PC-9 (cell line): ENCODE data around the gene EMC6. TPM values are rescaled to one million over a fixed set of nuclear protein-coding genes. Genes with fewer than 3 reads are reported as not detected.

ENCODE experiments used
- BruUV-seq: library from RNA; stranded (reverse); fragments of 400-500 nt; replicated peaks from 2 replicates; lab custom pipeline; 2021; lab: Mats Ljungman, UMichigan
- CTCF ChIA-PET: fragments of 300-600 bp; sonication (Branson Sonifier 250); formaldehyde crosslinking; loops from one replicate; lab custom pipeline; 2022; ENCODE audit warnings: antibody characterized with exemption; lab: Charles Lee
- POLR2A ChIA-PET: fragments of 300-600 bp; sonication (Branson Sonifier 250); formaldehyde crosslinking; loops from one replicate; lab custom pipeline; 2022; ENCODE audit warnings: antibody characterized with exemption; ENCODE audit not compliant: unreplicated experiment; lab: Charles Lee
- DNase-seq, 2 experiments: peaks; one replicate each; pipeline versions ENCODE4 v3.0.0 to v3.0.0-alpha.2; 2015 to 2022; ENCODE audit warnings: mixed read lengths in 1 of 2
- H2AFZ ChIP-seq: fragments of 200-600 bp; sonication (generic); 2 replicates; pipeline ENCODE4 v1.8.1; 2017; ENCODE audit warnings: antibody characterized with exemption
- H3F3A ChIP-seq: fragments of 200-600 bp; sonication (generic); 2 replicates; pipeline ENCODE4 v1.8.1; 2017; ENCODE audit warnings: antibody characterized with exemption, mild to moderate bottlenecking, low read depth; ENCODE audit not compliant: insufficient read depth
- H3K27ac ChIP-seq: fragments of 200-600 bp; sonication (generic); 2 replicates; pipeline ENCODE4 v1.6.1; 2016; ENCODE audit warnings: mixed run types
- H3K27me3 ChIP-seq: fragments of 200-600 bp; sonication (generic); 2 replicates; pipeline ENCODE4 v1.6.1; 2016; ENCODE audit warnings: low read depth, mixed run types; ENCODE audit not compliant: insufficient read depth
- H3K36me3 ChIP-seq: fragments of 200-600 bp; sonication (generic); 2 replicates; pipeline ENCODE4 v1.6.1; 2016; ENCODE audit warnings: low read depth, mixed run types
- H3K4me1 ChIP-seq: fragments of 200-600 bp; sonication (generic); replicated peaks from 2 replicates; pipeline ENCODE4 v1.6.1; 2016; ENCODE audit warnings: mixed run types; ENCODE audit not compliant: insufficient read depth
- H3K4me2 ChIP-seq: fragments of 200-600 bp; sonication (generic); 2 replicates; pipeline ENCODE4 v1.6.1; 2017; ENCODE audit warnings: mixed run types
- H3K4me3 ChIP-seq: fragments of 200-600 bp; sonication (generic); 2 replicates; pipeline ENCODE4 v1.6.1; 2016; ENCODE audit warnings: mixed run types
- H3K79me2 ChIP-seq: fragments of 200-600 bp; sonication (generic); 2 replicates; pipeline ENCODE4 v1.6.1; 2017; ENCODE audit warnings: low read depth, mixed run types
- H3K9me2 ChIP-seq: fragments of 200-600 bp; sonication (generic); 2 replicates; pipeline ENCODE4 v1.8.1; 2017; ENCODE audit warnings: mild to moderate bottlenecking; ENCODE audit not compliant: insufficient read depth
- H3K9me3 ChIP-seq: fragments of 200-600 bp; sonication (generic); 2 replicates; pipeline ENCODE4 v1.8.1; 2016; ENCODE audit warnings: low read depth; ENCODE audit not compliant: insufficient read depth
- H4K20me1 ChIP-seq: fragments of 200-600 bp; sonication (generic); 2 replicates; pipeline ENCODE4 v1.8.1; 2017; ENCODE audit not compliant: insufficient read depth
- EZH2 ChIP-seq: fragments of 200-600 bp; sonication (generic); IDR thresholded peaks from 2 replicates; pipeline ENCODE4 v1.8.0; 2017; ENCODE audit warnings: antibody characterized with exemption, low read depth
- intact Hi-C: fragments of 100-400 bp; cut with micrococcal nuclease; formaldehyde crosslinking; loops from one replicate; pipeline ENCODE4 v1.10.0; 2022; ENCODE audit not compliant: unreplicated experiment
- total RNA-seq: library from RNA; stranded (reverse); gene quantifications from 2 replicates; pipeline ENCODE4 v1.2.3, GENCODE V29; 2021
- TF ChIP-seq, protein P1 (sequence below): fragments of 200-600 bp; sonication (generic); conservative IDR thresholded peaks from 2 replicates; pipeline ENCODE4 v1.6.1; 2017; ENCODE audit warnings: mixed run types, antibody characterized with exemption, mild to moderate bottlenecking, moderate library complexity

Gene EMC6
- total RNA-seq, 1 experiment from 2014 or later = 89.9 TPM

DNA sequence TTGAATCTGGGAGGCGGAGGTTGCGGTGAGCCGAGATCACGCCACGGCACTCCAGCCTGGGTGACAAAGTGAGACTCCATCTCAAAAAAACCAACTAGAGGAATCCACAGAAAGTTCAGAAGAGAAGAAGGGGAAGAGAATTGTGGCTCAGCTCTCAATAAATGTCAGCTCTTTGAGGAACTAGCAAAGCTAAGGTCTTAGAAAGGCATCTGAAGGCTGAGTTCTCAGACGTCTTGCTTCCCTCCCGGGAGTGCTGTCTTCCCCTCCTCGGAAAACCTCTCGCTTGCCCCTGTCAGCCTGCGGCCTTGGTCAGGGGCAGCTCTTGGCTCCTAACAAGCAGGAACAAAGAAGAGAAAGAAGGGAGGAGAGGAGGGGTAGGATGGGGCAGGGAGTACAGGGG, 37.8 kb upstream of the EMC6 start:
- no TSS peak for BruUV-seq
- H3K79me2 ChIP-seq = peaks cover 29% of the 10 kb centered on the region
- H3K4me1 ChIP-seq = peaks cover 9% of the 10 kb centered on the region; the same call in 1 of the 2 replicates
- CTCF ChIA-PET = no interaction called here
- peaks cover 13% of the 10 kb centered on the region for H3F3A ChIP-seq
- TF ChIP-seq, protein P1, sequence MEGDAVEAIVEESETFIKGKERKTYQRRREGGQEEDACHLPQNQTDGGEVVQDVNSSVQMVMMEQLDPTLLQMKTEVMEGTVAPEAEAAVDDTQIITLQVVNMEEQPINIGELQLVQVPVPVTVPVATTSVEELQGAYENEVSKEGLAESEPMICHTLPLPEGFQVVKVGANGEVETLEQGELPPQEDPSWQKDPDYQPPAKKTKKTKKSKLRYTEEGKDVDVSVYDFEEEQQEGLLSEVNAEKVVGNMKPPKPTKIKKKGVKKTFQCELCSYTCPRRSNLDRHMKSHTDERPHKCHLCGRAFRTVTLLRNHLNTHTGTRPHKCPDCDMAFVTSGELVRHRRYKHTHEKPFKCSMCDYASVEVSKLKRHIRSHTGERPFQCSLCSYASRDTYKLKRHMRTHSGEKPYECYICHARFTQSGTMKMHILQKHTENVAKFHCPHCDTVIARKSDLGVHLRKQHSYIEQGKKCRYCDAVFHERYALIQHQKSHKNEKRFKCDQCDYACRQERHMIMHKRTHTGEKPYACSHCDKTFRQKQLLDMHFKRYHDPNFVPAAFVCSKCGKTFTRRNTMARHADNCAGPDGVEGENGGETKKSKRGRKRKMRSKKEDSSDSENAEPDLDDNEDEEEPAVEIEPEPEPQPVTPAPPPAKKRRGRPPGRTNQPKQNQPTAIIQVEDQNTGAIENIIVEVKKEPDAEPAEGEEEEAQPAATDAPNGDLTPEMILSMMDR = no peak
- TF ChIP-seq EZH2 = no peak
- H4K20me1 ChIP-seq = peaks cover 9% of the 10 kb centered on the region
- intact Hi-C loops = no loop called here
- H2AFZ ChIP-seq = no peak overlapping the region
- no peak overlapping the region for H3K4me3 ChIP-seq
- POLR2A ChIA-PET = no interaction called here
- H3K9me3 ChIP-seq = no peaks in the 10 kb centered on the region
- no peak for DNase-seq
- H3K27ac ChIP-seq = no peak overlapping the region
- no peaks in the 10 kb centered on the region for H3K9me2 ChIP-seq
- H3K36me3 ChIP-seq = peaks cover 10% of the 10 kb centered on the region; the same call in 1 of the 2 replicates
- H3K4me2 ChIP-seq = no peak overlapping the region
- H3K27me3 ChIP-seq = no peaks in the 10 kb centered on the region

DNA sequence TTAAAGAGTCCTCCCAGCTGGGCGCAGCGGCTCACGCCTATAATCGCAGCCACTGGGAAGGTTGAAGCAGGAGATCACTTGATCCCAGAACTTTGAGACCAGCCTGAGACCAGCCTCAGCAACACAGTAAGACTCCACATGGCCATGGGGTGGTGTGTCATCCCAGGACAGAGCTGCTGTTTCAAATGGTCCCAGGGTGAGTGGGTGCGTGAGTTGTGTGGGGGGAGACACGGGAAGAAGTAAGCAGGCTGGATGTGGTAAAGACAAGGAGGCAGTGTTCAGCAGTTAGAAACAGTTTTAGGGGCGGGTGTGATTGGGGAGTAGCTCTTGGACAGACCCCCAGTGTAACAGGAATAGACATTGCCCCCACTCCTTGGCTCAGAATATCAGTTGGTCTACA, 36.3 kb upstream of the EMC6 start:
- CTCF ChIA-PET = interaction anchor here (0.6 kb wide), 1 partner anchor 1376 kb away, joined by 5 read pairs; no protein-coding TSS in a partner anchor
- intact Hi-C loops = no loop called here
- POLR2A ChIA-PET = interaction anchor here (0.5 kb wide), 1 partner anchor 35 kb away, joined by 3 read pairs; no protein-coding TSS in a partner anchor
- no peak for DNase-seq
- no TSS peak for BruUV-seq
- Histone ChIP-seq H3K4me2 (no peak overlapping the region), H3K27me3 (no peaks in the 10 kb centered on the region), H3F3A (peaks cover 15% of the 10 kb centered on the region), H3K4me1 (peaks cover 10% of the 10 kb centered on the region; the same call in 1 of the 2 replicates), H3K27ac (no peak overlapping the region), H3K9me2 (no peaks in the 10 kb centered on the region), H4K20me1 (peaks cover 6% of the 10 kb centered on the region), H3K36me3 (peaks cover 6% of the 10 kb centered on the region; the same call in 1 of the 2 replicates), H2AFZ (no peak overlapping the region), H3K79me2 (peaks cover 29% of the 10 kb centered on the region), H3K4me3 (no peak overlapping the region), H3K9me3 (no peaks in the 10 kb centered on the region)
- TF ChIP-seq, protein P1 = no peak
- TF ChIP-seq EZH2 = no peak

DNA sequence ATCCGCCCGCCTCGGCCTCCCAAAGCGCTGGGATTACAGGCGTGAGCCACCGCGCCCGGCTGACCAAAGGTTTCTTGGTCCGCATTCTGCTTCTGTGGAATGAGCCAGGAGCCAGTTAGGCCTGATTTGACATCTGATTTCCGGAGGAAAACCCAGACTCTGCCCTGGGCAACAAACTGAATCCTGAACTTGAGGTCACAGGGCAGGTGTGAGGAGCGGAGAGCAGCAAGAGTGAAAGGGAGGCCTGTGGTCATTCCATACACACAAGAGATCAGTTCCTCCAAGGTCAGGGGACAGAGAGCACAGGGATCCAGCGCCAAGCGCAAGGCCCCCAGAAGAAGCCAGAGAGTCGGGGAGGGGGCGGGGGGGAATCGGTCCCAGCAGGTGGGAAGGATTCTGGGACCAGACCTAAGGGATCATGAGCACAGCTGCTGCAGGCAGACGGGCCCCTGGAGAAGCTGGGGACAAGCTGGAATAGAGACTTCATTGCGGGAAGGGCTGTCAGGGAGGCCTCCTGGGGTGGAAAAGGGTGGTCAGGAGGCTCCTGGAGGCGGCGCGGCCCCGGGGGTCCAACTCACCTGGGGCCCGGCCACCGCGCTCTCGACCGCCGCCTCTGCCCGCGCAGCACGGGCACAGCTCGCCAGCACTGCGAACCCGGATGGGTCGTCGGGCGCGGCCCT, 33.0 kb upstream of the EMC6 start:
- Histone ChIP-seq H3K9me2 (no peaks in the 10 kb centered on the region), H3K27ac (peak overlapping the region; percentile 38), H3K4me3 (peak overlapping the region; percentile 67), H3K9me3 (no peaks in the 10 kb centered on the region), H4K20me1 (peaks cover 3% of the 10 kb centered on the region; the same call in 1 of the 2 replicates), H3F3A (peaks cover 22% of the 10 kb centered on the region), H3K27me3 (no peaks in the 10 kb centered on the region), H3K36me3 (no peaks in the 10 kb centered on the region), H3K4me2 (peak overlapping the region; percentile 76), H3K79me2 (peaks cover 34% of the 10 kb centered on the region), H2AFZ (peak overlapping the region; percentile 82), H3K4me1 (peaks cover 15% of the 10 kb centered on the region; the same call in 1 of the 2 replicates)
- intact Hi-C loops = loop anchor here (1.0 to 5.0 kb wide), 3 partner anchors 33 to 923 kb away; partner anchors contain the start of genes CLUH, EMC6 and TAX1BP3
- POLR2A ChIA-PET = interaction anchor here (0.5 to 1.6 kb wide), 4 partner anchors 32 to 211 kb away, joined by 5 to 26 read pairs (median 6); partner anchors contain the start of genes EMC6, NCBP3 and TAX1BP3
- DNase-seq = peak; percentile 64 to 87
- CTCF ChIA-PET = interaction anchor here (0.6 kb wide), 1 partner anchor 617 kb away, joined by 4 read pairs; no protein-coding TSS in a partner anchor
- no peak for TF ChIP-seq EZH2
- TF ChIP-seq, protein P1 = no peak
- BruUV-seq = no TSS peak
